H1 (cell line): ENCODE data around the gene PROZ. TPM values are rescaled to one million over a fixed set of nuclear protein-coding genes. Genes with fewer than 3 reads are reported as not detected.

Experiments used
- CHD7 ChIP-seq: fragments of 300-600 bp; sonication (generic); IDR thresholded peaks from 2 replicates; pipeline ENCODE4 v1.7.1; 2012; ENCODE audit warnings: low read length, moderate library complexity, mild to moderate bottlenecking, inconsistent platforms; ENCODE audit not compliant: insufficient replicate concordance
- JUN ChIP-seq: IDR thresholded peaks from 2 replicates; pipeline ENCODE4 v1.6.1; 2011; ENCODE audit warnings: low read depth, mild to moderate bottlenecking, improper control_type of control experiment, low read length
- NRF1 ChIP-seq: IDR thresholded peaks from 2 replicates; pipeline ENCODE4 v1.6.1; 2011; ENCODE audit warnings: mild to moderate bottlenecking, low read depth, low read length, improper control_type of control experiment
- PHF8 ChIP-seq: fragments of 200-600 bp; sonication (generic); conservative IDR thresholded peaks from 2 replicates; pipeline ENCODE4 v1.7.1; 2012; ENCODE audit warnings: low read depth, mild to moderate bottlenecking, inconsistent platforms, low read length, moderate library complexity
- SP4 ChIP-seq: IDR thresholded peaks from 2 replicates; pipeline ENCODE4 v1.6.1; 2012; ENCODE audit warnings: low read length, inconsistent platforms
- USF2 ChIP-seq: IDR thresholded peaks from 2 replicates; pipeline ENCODE4 v1.6.1; 2011; ENCODE audit warnings: low read length, improper control_type of control experiment
- polyA plus RNA-seq, 7 experiments: library from polyadenylated mRNA; depleted of rRNA in 3 of 7; stranded (reverse) in 5 of 7; unstranded in 2 of 7; fragments of >200 nt in 5 of 7; fragments of 200-250 nt in 2 of 7; gene quantifications; 1 replicate in 5 of 7; 2 replicates in 1 of 7; 4 replicates in 1 of 7; pipeline versions ENCODE4 v1.2.1 to v1.2.3, GENCODE V29; 2011 to 2013; ENCODE audit warnings: missing spikeins in 2 of 7, mixed read lengths in 2 of 7
- total RNA-seq: library from RNA; stranded (reverse); fragmentation: NEBNext Ultra II Directional; extraction: Animal tissue kit (Norgen Biotek cat#: 25700); gene quantifications from 2 replicates; pipeline ENCODE4 v1.2.1, GENCODE V29; 2021

Gene PROZ
- total and polyA plus RNA-seq, 2 of the 8 experiments (the other 6 are each of a cell fraction or from before 2014, with no cell fraction given), result not detected

GRCh38 chr13:113190181-113190580, 31.7 kb downstream of the PROZ start (continued):
- TF ChIP-seq CHD7, result no peak
- TF ChIP-seq PHF8, result no peak
- no peak for TF ChIP-seq NRF1
- TF ChIP-seq SP4, result no peak
- no peak for TF ChIP-seq USF2
- TF ChIP-seq JUN, result no peak
